CD4-positive, alpha-beta T cell treated with Interleukin-10 for 1 hour (primary cell): ENCODE results near the gene STAM2.
"Not testable (repeated sequence)": the region's sequence is repeated elsewhere in the genome, so short reads cannot be mapped to it uniquely, and the experiment has no call there.

ENCODE experiments used
- DNase-seq: peaks from one replicate; pipeline ENCODE4 v3.0.0-alpha.2; 2020

STAM2 gene

GRCh38 chr2:152175368-152176112, at the start of gene STAM2:
TSS of gene STAM2 (minus strand) at chr2:152175763. CDS start at chr2:152175642, 121 bp downstream.
- peak; percentile 93 for DNase-seq

GRCh38 chr2:152223977-152224376, 48.4 kb upstream of the STAM2 start:
- no peak for DNase-seq

DNA sequence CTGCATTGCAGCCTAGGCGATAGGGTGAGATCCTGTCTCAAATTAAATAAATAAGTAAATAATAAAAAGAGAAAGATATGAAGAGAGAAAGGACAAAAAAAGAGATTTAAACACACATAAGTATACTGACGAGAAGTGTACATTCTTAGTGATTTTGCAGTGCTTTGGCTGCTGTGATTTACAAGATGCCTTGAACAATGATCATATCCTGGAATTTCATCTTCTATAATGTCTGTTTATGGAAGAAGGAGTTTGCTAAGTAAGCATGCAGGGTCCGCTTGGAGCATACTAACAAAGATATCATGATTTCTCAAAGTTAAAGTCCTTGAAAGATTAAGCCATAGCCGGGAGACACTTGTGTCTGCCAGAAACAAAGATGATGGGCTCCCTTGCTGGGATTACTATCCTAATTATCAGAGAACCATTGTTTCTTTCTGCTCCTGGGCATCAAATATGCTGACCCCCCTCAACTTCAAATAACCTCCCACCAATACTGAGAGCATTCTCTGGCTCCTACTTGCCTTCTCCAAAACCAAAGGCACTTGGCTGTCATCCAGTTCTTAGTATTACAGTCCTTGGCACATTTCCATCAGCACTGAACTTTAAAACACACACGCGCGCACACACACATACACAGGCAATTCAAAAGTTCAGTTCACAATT, 47.5 kb upstream of the STAM2 start:
- no peak for DNase-seq

GRCh38 chr2:152221839-152222238, 46.3 kb upstream of the STAM2 start:
- no peak for DNase-seq

DNA sequence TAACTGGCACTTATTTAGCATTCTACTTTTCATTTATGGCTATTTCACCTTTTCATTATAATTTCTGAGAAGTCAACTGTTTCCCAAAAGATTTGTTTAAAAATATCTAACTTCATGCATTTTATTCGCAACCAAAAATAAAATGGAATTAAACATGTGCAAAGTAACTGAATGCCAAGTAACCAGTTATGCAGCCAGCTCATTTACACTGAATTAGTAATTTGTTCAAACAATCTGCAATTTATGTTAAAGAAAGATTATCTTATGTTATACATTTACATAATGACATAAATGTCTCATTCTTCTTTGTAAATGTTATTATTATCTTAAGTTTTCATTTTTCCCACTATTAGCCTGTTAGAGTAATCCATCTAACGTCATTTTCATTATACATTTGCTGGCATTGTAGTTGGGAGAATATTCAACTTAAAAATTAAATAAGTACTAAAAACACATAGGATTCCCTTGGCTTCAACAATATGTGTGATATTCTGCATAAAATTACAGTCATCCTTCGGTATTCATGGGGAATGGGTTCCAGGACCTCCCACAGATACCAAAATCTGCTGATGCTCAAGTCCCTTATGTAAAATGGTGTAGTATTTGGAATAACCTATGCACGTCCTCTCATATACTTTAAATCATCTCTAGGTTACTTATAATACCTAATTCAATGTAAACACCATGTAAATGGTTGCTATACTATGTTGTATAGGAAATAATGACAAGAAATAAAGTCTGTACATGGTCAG, 43.7 kb upstream of the STAM2 start:
- no peak for DNase-seq

DNA sequence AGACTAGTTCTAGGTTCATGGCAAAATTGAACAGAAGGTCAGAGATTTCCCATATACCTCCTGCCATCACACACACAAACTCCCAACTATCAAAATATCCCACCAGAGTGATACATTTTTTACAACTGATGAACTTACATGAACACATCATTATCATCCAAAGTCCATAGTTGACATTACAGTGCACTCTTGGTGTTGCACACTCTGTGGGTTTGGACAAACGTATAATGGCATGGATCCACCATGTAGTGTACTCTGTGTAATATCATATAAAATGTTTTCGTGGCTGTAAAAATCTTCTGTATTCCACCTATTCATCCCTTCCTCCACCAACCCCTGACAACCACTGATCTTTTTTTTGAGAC, 25.9 kb upstream of the STAM2 start:
- DNase-seq: no peak

DNA sequence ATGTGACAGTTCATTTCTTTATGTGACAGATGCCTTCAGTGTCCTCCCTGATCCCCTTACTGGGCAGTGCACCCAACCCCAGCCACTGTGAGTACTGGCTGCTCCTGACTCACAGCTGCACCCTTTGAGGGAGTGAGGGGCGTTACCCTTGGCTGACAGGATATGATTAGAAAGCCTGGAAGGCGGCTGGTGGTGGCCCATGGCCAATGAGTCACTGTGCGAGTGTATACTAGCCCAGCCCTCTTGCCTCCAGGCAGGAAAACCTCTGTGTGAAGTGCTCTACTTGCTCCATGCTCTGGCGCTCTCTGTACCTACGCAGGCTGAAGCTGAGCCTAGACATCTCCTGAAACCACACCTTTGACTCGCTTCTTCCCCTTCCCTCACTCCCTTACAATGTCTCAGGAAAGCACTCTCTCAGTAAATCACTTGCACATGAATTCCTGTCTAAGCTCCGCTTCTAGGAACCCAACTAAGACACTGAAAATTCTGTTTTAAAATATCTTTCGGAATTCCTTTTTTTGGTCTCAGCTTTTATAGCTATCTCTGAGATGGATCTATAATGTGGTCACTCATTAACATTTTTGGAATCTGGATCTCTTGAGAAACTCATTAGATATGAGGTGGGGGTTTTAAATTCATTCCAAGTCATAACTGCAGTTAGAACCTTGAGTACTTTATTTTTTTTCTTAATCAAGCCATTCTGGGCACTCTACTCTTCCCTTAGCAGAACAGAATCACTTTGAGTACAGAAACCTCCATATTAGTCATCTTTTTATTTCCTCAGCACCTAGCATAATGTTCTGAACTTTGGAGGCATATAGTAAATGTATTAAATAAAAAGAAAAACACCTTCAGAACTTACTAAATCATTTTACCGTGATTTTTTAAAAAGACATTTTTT, 25.3 kb upstream of the STAM2 start:
- no peak for DNase-seq

DNA sequence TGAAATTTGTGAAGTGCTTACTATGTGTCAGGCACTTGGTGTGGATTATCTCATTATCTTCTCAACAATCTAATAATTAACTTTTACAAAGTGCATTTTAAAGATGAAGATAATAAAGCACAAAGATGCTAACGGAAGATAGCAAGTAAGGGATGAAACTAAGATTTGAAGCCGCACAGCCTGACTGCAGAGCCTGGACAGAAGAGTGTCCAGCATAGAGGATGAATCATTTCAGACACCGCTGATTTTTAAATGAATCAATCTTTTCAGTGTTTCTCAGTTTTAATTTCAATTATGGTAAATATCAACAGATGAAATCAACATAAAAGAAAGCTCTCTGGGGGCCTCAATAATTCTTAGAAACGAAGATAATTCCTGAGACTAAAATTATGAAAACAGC, 24.5 kb upstream of the STAM2 start:
- no peak for DNase-seq

- no peak for DNase-seq
These were observed 22.9 kb upstream of the STAM2 start for GRCh38 chr2:152198499-152198898.

GRCh38 chr2:152197508-152198284, 22.1 kb upstream of the STAM2 start:
- not testable (repeated sequence) for DNase-seq

DNA sequence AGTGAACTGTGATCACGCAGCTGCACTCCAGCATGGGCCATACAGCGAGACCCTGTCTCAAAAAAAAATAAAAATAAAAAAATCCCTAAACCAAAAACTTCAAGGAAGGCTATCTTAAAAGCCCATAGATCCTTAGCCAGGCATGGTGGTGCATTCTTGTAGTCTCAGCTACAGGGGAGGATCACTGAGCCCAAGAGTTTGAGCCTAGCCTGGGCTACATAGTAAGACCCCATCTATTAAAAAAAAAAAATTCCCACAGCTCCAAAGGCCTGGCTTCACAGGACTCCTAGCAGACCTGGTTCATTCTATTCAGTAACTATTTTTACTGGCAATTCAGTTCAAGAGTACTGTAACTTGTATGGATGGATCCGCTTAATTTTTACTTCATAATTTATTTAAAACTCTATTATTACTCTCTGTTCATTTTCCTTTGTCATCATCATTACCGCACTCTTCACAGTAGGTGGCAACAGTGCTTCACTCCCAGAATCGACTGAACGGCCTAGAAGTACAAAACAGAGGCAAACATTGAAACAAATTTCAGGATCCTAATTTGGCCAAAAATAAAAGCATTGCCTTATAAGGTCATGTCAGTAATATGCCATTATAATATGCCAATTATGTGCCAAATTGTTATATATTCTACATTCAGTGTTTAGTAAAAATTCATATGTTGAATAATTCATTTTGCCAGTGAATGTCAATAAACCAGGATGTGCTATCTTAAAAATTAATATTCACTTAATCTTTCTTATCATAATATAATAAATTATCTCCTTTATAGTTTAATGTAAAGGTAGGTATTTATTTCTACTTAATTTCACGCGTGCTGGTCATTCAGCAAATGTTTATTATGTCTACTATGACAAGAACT, 14.3 kb upstream of the STAM2 start:
- DNase-seq: peak; percentile 20

GRCh38 chr2:152186808-152187207, 11.2 kb upstream of the STAM2 start:
- DNase-seq: not testable (repeated sequence)

- no peak for DNase-seq
These were observed 10.7 kb upstream of the STAM2 start for GRCh38 chr2:152186262-152186661.

DNA sequence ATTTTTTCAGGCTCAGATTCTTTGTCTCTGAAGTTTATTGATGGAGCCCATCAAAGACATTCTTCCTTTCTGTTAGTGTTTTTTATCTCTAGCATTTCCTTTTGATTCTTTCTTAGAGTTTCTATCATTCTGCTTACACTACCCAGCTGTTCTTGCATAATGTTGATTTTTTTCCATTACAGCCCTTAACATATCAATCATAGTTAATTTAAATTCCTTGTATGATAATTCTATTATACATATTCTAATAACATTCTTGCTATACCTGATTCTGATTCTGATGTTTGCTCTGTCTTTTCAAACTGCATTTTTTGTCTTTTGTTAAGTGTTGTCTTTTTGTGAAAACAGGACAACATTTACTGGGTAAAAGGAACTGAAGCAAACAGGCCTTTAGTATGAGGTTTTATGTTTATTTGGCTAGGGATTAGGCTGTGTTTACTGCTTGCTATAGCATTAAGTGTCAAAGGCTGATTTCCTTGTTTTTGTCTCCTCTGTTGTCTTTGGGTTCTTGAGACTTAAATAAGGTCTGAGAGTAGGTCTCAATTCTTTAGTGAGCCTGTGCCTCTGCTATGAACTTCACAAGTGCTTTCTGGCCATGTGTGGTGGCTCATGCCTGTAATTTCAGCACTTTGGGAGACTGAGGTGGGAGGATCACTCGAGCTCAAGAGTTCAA, 8.0 kb upstream of the STAM2 start:
- DNase-seq: no peak

DNA sequence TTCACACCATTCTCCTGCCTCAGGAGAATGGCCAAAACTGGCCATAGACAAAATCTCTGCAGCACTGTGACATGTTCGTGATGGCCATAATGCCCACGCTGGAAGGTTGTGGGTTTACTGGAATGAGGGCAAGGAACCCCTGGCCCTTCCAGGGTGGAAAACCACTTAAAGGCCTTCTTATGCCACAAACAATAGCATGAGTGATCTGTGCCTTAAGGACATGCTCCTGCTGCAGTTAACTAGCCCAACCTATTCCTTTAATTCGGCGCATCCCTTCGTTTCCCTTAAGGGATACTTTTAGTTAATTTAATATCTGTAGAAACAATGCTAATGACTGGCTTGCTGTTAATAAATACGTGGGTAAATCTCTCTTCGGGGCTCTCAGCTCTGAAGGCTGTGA, 2.1 kb upstream of the STAM2 start:
- not testable (repeated sequence) for DNase-seq

DNA sequence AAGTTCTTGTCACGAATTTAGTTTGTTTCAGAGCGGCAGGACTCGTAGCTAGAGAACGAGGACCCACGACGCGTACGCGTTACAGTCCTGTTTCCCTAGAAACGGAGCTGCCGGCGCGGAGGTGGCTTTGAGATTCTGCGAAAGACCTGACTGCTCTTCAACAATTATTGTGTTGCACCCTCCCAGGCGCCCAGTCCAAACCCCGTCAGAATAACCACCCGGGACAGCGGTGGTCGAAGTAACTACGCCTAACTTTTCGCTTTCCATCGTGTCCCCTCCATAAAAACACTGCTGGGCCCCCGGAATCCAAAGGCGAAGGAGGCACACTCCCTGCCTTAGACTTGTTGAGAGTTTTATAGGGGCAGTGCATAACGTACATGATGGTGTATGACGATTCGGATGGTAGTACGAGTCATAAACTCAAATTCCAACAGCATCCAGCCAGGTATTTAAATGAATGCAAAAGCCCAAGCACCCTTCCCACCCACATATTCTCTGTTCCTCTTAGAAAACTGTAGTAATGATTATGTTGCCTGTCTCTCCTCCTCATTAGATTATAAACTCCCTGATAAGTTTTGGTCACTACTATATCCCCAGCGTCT, 651 bp upstream of the STAM2 start:
- no peak for DNase-seq

- DNase-seq: no peak
These were observed 573 bp downstream of the STAM2 start for GRCh38 chr2:152175012-152175367.

DNA sequence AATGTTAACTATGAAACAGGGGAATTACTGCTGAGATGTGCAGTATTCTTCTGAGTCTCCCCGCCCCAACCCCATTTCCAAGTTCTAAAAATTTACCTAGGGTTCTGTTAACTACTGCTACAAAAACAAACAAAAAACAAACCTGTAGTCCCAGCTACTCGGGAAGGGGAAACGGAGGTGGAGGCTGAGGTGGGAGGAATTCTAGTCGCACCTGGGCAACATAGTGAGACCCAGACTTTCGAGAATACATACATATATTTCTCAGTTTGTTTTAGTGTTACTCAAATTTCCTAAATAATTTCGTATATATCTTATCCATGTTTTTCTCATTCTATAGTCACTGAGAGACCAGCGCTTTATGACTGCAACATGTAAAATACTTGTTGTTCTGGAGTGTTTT, 989 bp downstream of the STAM2 start:
- no peak for DNase-seq

- no peak for DNase-seq
These were observed 1.7 kb downstream of the STAM2 start for GRCh38 chr2:152173831-152174230.

DNA sequence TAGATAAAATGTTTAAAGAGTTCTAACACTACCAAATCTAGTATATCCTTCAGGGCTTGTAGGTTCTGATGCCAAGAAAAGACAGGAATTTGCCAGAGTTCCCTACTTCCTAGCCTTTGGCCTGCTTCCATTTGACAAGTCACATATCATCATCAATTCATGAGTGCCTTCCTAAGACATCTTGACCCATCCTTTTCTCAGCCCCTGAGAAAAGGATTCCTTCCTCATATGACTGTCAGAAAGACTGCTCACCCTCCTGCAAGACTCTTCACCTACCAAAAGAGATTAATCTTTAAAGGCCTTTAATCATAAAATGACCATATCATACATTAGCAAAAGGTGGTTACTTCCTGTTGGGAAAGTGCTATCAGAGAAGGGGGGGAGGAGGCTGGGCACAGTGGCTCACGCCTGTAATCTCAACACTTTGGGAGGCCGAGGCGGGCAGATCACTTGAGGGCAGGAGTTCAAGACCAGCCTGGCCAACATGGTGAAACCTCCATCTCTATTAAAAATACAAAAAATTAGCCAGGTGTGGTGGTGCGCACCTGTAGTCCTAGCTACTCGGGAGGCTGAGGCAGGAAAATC, 3.3 kb downstream of the STAM2 start:
- DNase-seq: not testable (repeated sequence)
